GM23248 (cell line): ENCODE results near the gene SLC4A4.

ENCODE experiments used
- EZH2 ChIP-seq: fragments of 200-600 bp; sonication (generic); IDR thresholded peaks from 2 replicates; pipeline ENCODE4 v1.6.1; 2018; ENCODE audit warnings: antibody characterized with exemption, mild to moderate bottlenecking; ENCODE audit not compliant: insufficient read depth, poor library complexity, severe bottlenecking
- EZH2phosphoT487 ChIP-seq: fragments of 200-600 bp; sonication (generic); IDR thresholded peaks from 2 replicates; pipeline ENCODE4 v1.6.1; 2018; ENCODE audit warnings: antibody characterized with exemption, moderate library complexity, mild to moderate bottlenecking, low read depth; ENCODE audit not compliant: insufficient read depth

DNA sequence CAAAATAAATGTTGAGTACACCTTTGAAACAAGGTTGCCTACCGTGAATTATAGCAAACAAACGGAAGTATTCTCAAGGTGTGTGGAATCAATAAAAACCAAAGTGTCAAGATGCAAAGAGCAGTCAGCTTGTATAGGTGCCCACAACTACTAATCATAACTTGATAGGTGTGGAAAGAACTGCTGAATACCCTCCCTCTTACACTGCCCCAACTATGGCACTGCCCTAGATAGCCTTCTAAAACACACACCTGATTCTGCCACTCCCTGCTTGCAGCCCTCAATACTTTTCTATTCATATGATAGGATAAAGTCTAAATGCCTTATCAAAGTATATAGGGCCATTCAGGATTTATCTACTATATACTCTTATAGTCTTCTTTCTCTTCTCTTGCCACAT is 31.1 kb upstream of the SLC4A4 start:
- TF ChIP-seq EZH2phosphoT487 (no peak), EZH2 (no peak)
